HCT116 (cell line): ENCODE measurements around the gene KANSL1. TPM values are rescaled to one million over a fixed set of nuclear protein-coding genes. Genes with fewer than 3 reads are reported as not detected.

Source experiments
- ATAC-seq: fragments of 200-7000 bp; cut with Tn5 transposase; 2 replicates; pipeline ENCODE4 v1.9.1; 2020; ENCODE audit warnings: mild to moderate bottlenecking, moderate library complexity
- BruUV-seq: library from RNA; stranded (reverse); fragments of 400-500 nt; replicated peaks from 2 replicates; lab custom pipeline; 2021; lab: Mats Ljungman, UMichigan
- CTCF ChIA-PET: fragments of 300-600 bp; sonication (Branson Sonifier 250); formaldehyde crosslinking; loops from one replicate; lab custom pipeline; 2021; ENCODE audit warnings: antibody characterized with exemption; lab: Charles Lee
- POLR2A ChIA-PET: fragments of 300-600, 350-600 bp; sonication (Branson Sonifier 250); formaldehyde crosslinking; loops from one replicate; lab custom pipeline; 2021; ENCODE audit warnings: antibody characterized with exemption; lab: Charles Lee
- RAD21 ChIA-PET, 2 experiments: fragments of 300-600 bp; sonication (Branson Sonifier 250); formaldehyde crosslinking; loops; one replicate each; lab custom pipeline; 2023; ENCODE audit warnings: low total read pairs in 2 of 2; ENCODE audit not compliant: uncharacterized antibody in 2 of 2, unreplicated experiment in 2 of 2, low non-redundant PET in 1 of 2; lab: Charles Lee
- DNase-seq: peaks from one replicate; pipeline ENCODE4 v3.0.0-alpha.2; 2010; ENCODE audit warnings: low read depth, low spot score
- H2AFZ ChIP-seq: fragments of 200-600 bp; shearing (Covaris generic), sonication (generic); 2 replicates; pipeline ENCODE4 v1.6.1; 2017; ENCODE audit warnings: low read depth, mixed run types, mixed read lengths, antibody characterized with exemption, low read length; ENCODE audit not compliant: poor library complexity, severe bottlenecking
- H3K27ac ChIP-seq: 2 replicates; pipeline ENCODE4 v1.5.1; 2012; ENCODE audit warnings: low read depth, low read length
- H3K27me3 ChIP-seq: fragments of 200-600 bp; sonication (generic); 2 replicates; pipeline ENCODE4 v1.6.1; 2016; ENCODE audit warnings: mixed run types, low read length, mixed read lengths; ENCODE audit not compliant: insufficient read depth
- H3K36me3 ChIP-seq, 2 experiments: fragments of 200-500 bp in 1 of 2; fragments of 200-600 bp in 1 of 2; sonication (Bioruptor generic) in 1 of 2; sonication (generic) in 1 of 2; 2 replicates each; pipeline versions ENCODE4 v1.5.1 to v1.6.1; 2014 to 2016; ENCODE audit warnings: low read length in 2 of 2, inconsistent platforms in 1 of 2, mixed read lengths in 1 of 2, mixed run types in 1 of 2; ENCODE audit not compliant: insufficient read depth in 2 of 2, control insufficient read depth in 1 of 2
- H3K4me1 ChIP-seq, 2 experiments: fragments of 200-600 bp in 1 of 2; sonication (generic) in 1 of 2; 2 replicates each; pipeline versions ENCODE4 v1.5.1 to v1.6.1; 2012 to 2017; ENCODE audit warnings: low read length in 2 of 2, inconsistent platforms in 1 of 2, mild to moderate bottlenecking in 1 of 2, mixed read lengths in 1 of 2, mixed run types in 1 of 2, moderate library complexity in 1 of 2; ENCODE audit not compliant: insufficient read depth in 2 of 2, control insufficient read depth in 1 of 2
- H3K4me2 ChIP-seq: fragments of 200-600 bp; sonication (generic); 2 replicates; pipeline ENCODE4 v1.6.1; 2017; ENCODE audit warnings: mixed run types, low read length, mixed read lengths
- H3K4me3 ChIP-seq, 2 experiments: fragments of 200-600 bp in 1 of 2; sonication (generic) in 1 of 2; replicated peaks in 1 of 2; 2 replicates each; pipeline ENCODE4 v1.5.1; 2011 to 2016; ENCODE audit warnings: low read length in 2 of 2, control low read depth in 1 of 2, low read depth in 1 of 2, mild to moderate bottlenecking in 1 of 2, mixed read lengths in 1 of 2, mixed run types in 1 of 2
- H3K79me2 ChIP-seq: fragments of 200-600 bp; sonication (generic); 2 replicates; pipeline ENCODE4 v1.6.1; 2017; ENCODE audit warnings: mild to moderate bottlenecking, mixed run types, low read length, moderate library complexity, mixed read lengths; ENCODE audit not compliant: insufficient read depth
- H3K9ac ChIP-seq: fragments of 200-600 bp; sonication (generic); 2 replicates; pipeline ENCODE4 v1.6.1; 2016; ENCODE audit warnings: low read length, mixed read lengths
- H3K9me2 ChIP-seq: fragments of 200-600 bp; sonication (generic), shearing (Covaris generic); 2 replicates; pipeline ENCODE4 v1.6.1; 2017; ENCODE audit warnings: mixed run types, mild to moderate bottlenecking, moderate library complexity; ENCODE audit not compliant: insufficient read depth
- H3K9me3 ChIP-seq, 2 experiments: fragments of 200-500 bp in 1 of 2; fragments of 200-600 bp in 1 of 2; sonication (Bioruptor generic) in 1 of 2; sonication (generic) in 1 of 2; 2 replicates each; pipeline ENCODE4 v1.6.1; 2014 to 2017; ENCODE audit warnings: low read length in 2 of 2, mixed read lengths in 2 of 2, inconsistent platforms in 1 of 2, low read depth in 1 of 2, mild to moderate bottlenecking in 1 of 2, mixed run types in 1 of 2, moderate library complexity in 1 of 2; ENCODE audit not compliant: control insufficient read depth in 1 of 2, insufficient read depth in 1 of 2
- H4K20me1 ChIP-seq: fragments of 200-600 bp; sonication (generic), shearing (Covaris generic); 2 replicates; pipeline ENCODE4 v1.6.1; 2017; ENCODE audit warnings: mixed run types, mild to moderate bottlenecking, moderate library complexity; ENCODE audit not compliant: insufficient read depth
- CBX3 ChIP-seq: IDR thresholded peaks from 2 replicates; pipeline ENCODE4 v1.6.1; 2012; ENCODE audit warnings: low read depth
- SIN3A ChIP-seq: IDR thresholded peaks from 2 replicates; pipeline ENCODE4 v1.6.1; 2012; ENCODE audit warnings: low read depth
- TCF7L2 ChIP-seq: IDR thresholded peaks from 2 replicates; pipeline ENCODE4 v1.7.0; 2011; ENCODE audit warnings: borderline replicate concordance, inconsistent platforms; ENCODE audit not compliant: insufficient read depth, insufficient read length; ENCODE audit errors: extremely low read depth
- YY1 ChIP-seq: IDR thresholded peaks from 2 replicates; pipeline ENCODE4 v1.6.1; 2011; ENCODE audit warnings: low read length, low read depth, moderate library complexity, mild to moderate bottlenecking; ENCODE audit not compliant: insufficient replicate concordance; ENCODE audit errors: extremely low read depth
- ZBTB33 ChIP-seq: IDR thresholded peaks from 2 replicates; pipeline ENCODE4 v1.6.1; 2011; ENCODE audit warnings: mild to moderate bottlenecking, low read length, moderate library complexity; ENCODE audit not compliant: insufficient replicate concordance; ENCODE audit errors: extremely low read depth
- intact Hi-C: fragments of 100-400 bp; cut with micrococcal nuclease; formaldehyde crosslinking; loops from 2 replicates; pipeline ENCODE4 v1.10.0; 2022
- total RNA-seq: library from RNA; stranded (reverse); gene quantifications from one replicate; pipeline ENCODE4 v1.2.1, GENCODE V29; 2021; ENCODE audit not compliant: unreplicated experiment

KANSL1 gene
- total RNA-seq, 1 experiment from 2014 or later = 77.5 TPM

- Histone ChIP-seq H3K27me3 (no peaks in the 10 kb centered on the region), H4K20me1 (peaks cover 15% of the 10 kb centered on the region; the same call in 1 of the 2 replicates), H3K36me3 (no peaks in the 10 kb centered on the region), H3K4me3 (no peak overlapping the region), H3K9ac (no peak overlapping the region), H3K9me3 (no peaks in the 10 kb centered on the region), H3K9me2 (no peaks in the 10 kb centered on the region), H3K4me1 (peaks cover 9 to 22% of the 10 kb centered on the region in 2 experiments), H3K4me2 (no peak overlapping the region), H3K27ac (no peak overlapping the region), H3K79me2 (peaks cover 81% of the 10 kb centered on the region), H2AFZ (no peak overlapping the region)
- ChIA-PET POLR2A (no interaction called here), CTCF (interaction anchor here (1.8 kb wide), 1 partner anchor 17 kb away, joined by 7 read pairs; no protein-coding TSS in a partner anchor), RAD21 (no interaction called here)
- no TSS peak for BruUV-seq
- no peak for TF ChIP-seq YY1
- no peak for TF ChIP-seq SIN3A
- TF ChIP-seq ZBTB33 = no peak
- TF ChIP-seq CBX3 = no peak
- no peak for TF ChIP-seq TCF7L2
- DNase-seq (no peak), ATAC-seq (no peak)
- intact Hi-C loops = no loop called here
Observed at GRCh38 chr17:46195939-46196716, 2.9 kb upstream of the KANSL1 start.
